Stomach (tissue), 9 donors: ENCODE results near the gene ENAH. TPM values are rescaled to one million over a fixed set of nuclear protein-coding genes. Genes with fewer than 3 reads are reported as not detected.

ENCODE experiments used
- DNase-seq, 2 donors: peaks; one replicate each; pipeline versions ENCODE4 v3.0.0 to v3.0.0-alpha.2; 2013 to 2019
- H3K27ac ChIP-seq, 5 donors: fragments of 200-600 bp in 4 of 5; sonication (generic) in 4 of 5; one replicate each; pipeline ENCODE4 v1.5.1; 2013 to 2019; ENCODE audit warnings: mild to moderate bottlenecking in 1 of 5, moderate library complexity in 1 of 5
- H3K27me3 ChIP-seq, 3 donors: fragments of 200-600 bp; sonication (generic); one replicate each; pipeline ENCODE4 v1.5.1; 2017 to 2019; ENCODE audit warnings: mixed run types in 1 of 3
- H3K36me3 ChIP-seq, 4 donors: fragments of 200-600 bp; sonication (generic); 1 replicate in 3 of 4; 2 replicates in 1 of 4; pipeline ENCODE4 v1.5.1; 2016 to 2019
- H3K4me1 ChIP-seq, 4 donors: fragments of 200-600 bp; sonication (generic); one replicate each; pipeline ENCODE4 v1.5.1; 2016 to 2019
- H3K4me3 ChIP-seq, 4 donors: fragments of 200-600 bp; sonication (generic) in 3 of 4; one replicate each; pipeline ENCODE4 v1.5.1; 2016 to 2019; ENCODE audit warnings: mild to moderate bottlenecking in 1 of 4
- H3K9me3 ChIP-seq, 4 donors: fragments of 200-600 bp; sonication (generic); one replicate each; pipeline ENCODE4 v1.5.1; 2016 to 2019
- CTCF ChIP-seq, 7 experiments: fragments of 450-650 bp in 4 of 7; fragments of 200-600 bp in 3 of 7; sonication (generic) in 3 of 7; IDR thresholded peaks; one replicate each; pipeline ENCODE4 v1.5.1; 2016 to 2019; ENCODE audit warnings: antibody characterized with exemption in 7 of 7, control low read depth in 2 of 7, mild to moderate bottlenecking in 1 of 7
- EP300 ChIP-seq: sonication (generic); formaldehyde crosslinking; IDR thresholded peaks from one replicate; pipeline ENCODE4 v1.6.1; 2017; ENCODE audit warnings: antibody characterized with exemption
- POLR2A ChIP-seq, 4 donors: fragments of 450-650 bp; IDR thresholded peaks; one replicate each; pipeline ENCODE4 v1.6.1; 2016; ENCODE audit warnings: antibody characterized with exemption in 4 of 4, control low read depth in 2 of 4, mild to moderate bottlenecking in 1 of 4, moderate library complexity in 1 of 4
- POLR2AphosphoS5 ChIP-seq, 3 donors: sonication (generic); formaldehyde crosslinking; IDR thresholded peaks; one replicate each; pipeline ENCODE4 v1.6.1; 2016; ENCODE audit warnings: antibody characterized with exemption in 3 of 3
- WGBS, 5 donors: extraction: QIAGEN DNeasy Blood & Tissue Kit in 3 of 5; methylation state at CpG; one replicate each; pipeline versions ENCODE4 v1.1.5 to v1.1.7; 2013 to 2018; 5-methylcytosine and 5-hydroxymethylcytosine counted together
- intact Hi-C: fragments of 100-400 bp; cut with DNase I; formaldehyde crosslinking; loops from one replicate; pipeline ENCODE4 v1.15.1; 2023; ENCODE audit warnings: low total_unique reads
- polyA plus RNA-seq, 3 donors: library from polyadenylated mRNA; stranded (reverse); fragments of 200-250 nt; gene quantifications; one replicate each; pipeline ENCODE4 v1.2.3, GENCODE V29; 2013
- total RNA-seq, 5 donors: library from RNA; depleted of rRNA; stranded (reverse); fragments of >200 nt; gene quantifications; one replicate each; pipeline versions ENCODE4 v1.1.0 to v1.2.3, GENCODE V29; 2014 to 2016
- donor health status: healthy with polysubstance abuse.
- donor health status: Bipolar disorder and iron deficiency.
- donor health status: healthy.

The ENAH gene
- total and polyA plus RNA-seq, 8 donors = 8.5 to 186 (median 110) TPM

GRCh38 chr1:225601902-225602589, 50.9 kb downstream of the ENAH start:
- intact Hi-C loops = no loop called here
- peak overlapping the region in 3 of 5 donors; percentile 0 to 66 (median 54) for H3K27ac ChIP-seq

DNA sequence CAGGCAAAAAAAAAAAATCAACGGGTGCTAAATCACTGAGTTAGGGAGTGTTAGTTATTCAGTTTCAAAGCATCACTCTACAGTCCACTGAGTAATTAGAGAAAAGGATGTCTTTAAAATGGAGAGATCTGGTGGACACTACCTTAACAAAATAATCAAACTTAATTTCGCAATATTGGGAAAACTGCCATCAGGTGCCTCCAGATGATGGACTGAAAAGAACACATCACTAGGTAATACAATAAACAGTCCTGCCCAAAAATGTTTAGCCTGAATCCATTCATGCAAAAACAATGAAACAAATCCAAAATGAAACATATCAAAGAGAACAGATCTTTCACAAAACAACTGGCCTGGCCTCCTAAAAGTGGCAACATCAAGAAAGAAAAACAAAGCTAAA, 54.1 kb downstream of the ENAH start:
- WGBS, 5 donors = 70 to 88% (median 84%) methylated on average over 2 of the region's 2 CpGs
- TF ChIP-seq EP300 (no peak), POLR2AphosphoS5 (IDR thresholded peaks at IDR 0.05) (no peak), CTCF (IDR thresholded peaks at IDR 0.05) (no peak), POLR2A (IDR thresholded peaks at IDR 0.05) (no peak)
- Histone ChIP-seq H3K4me1 (peaks cover 14 to 78% (median 49%) of the 10 kb centered on the region in 4 donors), H3K36me3 (peaks cover 0 to 3% (median 0%) of the 10 kb centered on the region in 4 donors), H3K27ac (peak overlapping the region in 1 of 5 donors; percentile 16), H3K27me3 (no peaks in the 10 kb centered on the region), H3K4me3 (no peak overlapping the region), H3K9me3 (no peaks in the 10 kb centered on the region)
- no peak for DNase-seq
- intact Hi-C loops = no loop called here

More at GRCh38 chr1:225601902-225602589, 50.9 kb downstream of the ENAH start:
- no peak for TF ChIP-seq POLR2AphosphoS5 (IDR thresholded peaks at IDR 0.05)
- no peak for TF ChIP-seq CTCF (IDR thresholded peaks at IDR 0.05)
- no peak for TF ChIP-seq POLR2A (IDR thresholded peaks at IDR 0.05)
- no peak for TF ChIP-seq EP300
- DNase-seq = no peak
- 33 to 42% (median 42%) methylated on average over 3 of the region's 3 CpGs for WGBS, 5 donors
- peaks cover 24 to 84% (median 53%) of the 10 kb centered on the region in 4 donors for H3K4me1 ChIP-seq
- H3K36me3 ChIP-seq = no peaks in the 10 kb centered on the region
- no peaks in the 10 kb centered on the region for H3K27me3 ChIP-seq
- no peak overlapping the region for H3K4me3 ChIP-seq
- no peaks in the 10 kb centered on the region for H3K9me3 ChIP-seq

GRCh38 chr1:225597926-225598575, 54.9 kb downstream of the ENAH start:
- DNase-seq = no peak
- H3K9me3 ChIP-seq = no peaks in the 10 kb centered on the region
- H3K4me3 ChIP-seq = no peak overlapping the region
- H3K27me3 ChIP-seq = no peaks in the 10 kb centered on the region
- H3K4me1 ChIP-seq = peaks cover 10 to 78% (median 45%) of the 10 kb centered on the region in 4 donors
- WGBS, 5 donors = 69 to 99% (median 94%) methylated on average over 2 of the region's 2 CpGs
- H3K27ac ChIP-seq = peak overlapping the region in 1 of 5 donors; percentile 15
- intact Hi-C loops = no loop called here
- H3K36me3 ChIP-seq = peaks cover 0 to 3% (median 0%) of the 10 kb centered on the region in 4 donors
- TF ChIP-seq EP300 (no peak), POLR2A (IDR thresholded peaks at IDR 0.05) (no peak), POLR2AphosphoS5 (IDR thresholded peaks at IDR 0.05) (no peak), CTCF (IDR thresholded peaks at IDR 0.05) (no peak)

GRCh38 chr1:225596736-225597135, 56.2 kb downstream of the ENAH start:
- TF ChIP-seq EP300 = no peak
- TF ChIP-seq CTCF (IDR thresholded peaks at IDR 0.05) = no peak
- no peak for TF ChIP-seq POLR2AphosphoS5 (IDR thresholded peaks at IDR 0.05)
- TF ChIP-seq POLR2A (IDR thresholded peaks at IDR 0.05) = no peak
- Histone ChIP-seq H3K27ac (peak overlapping the region in 1 of 5 donors; percentile 33), H3K36me3 (peaks cover 0 to 3% (median 0%) of the 10 kb centered on the region in 4 donors), H3K9me3 (no peaks in the 10 kb centered on the region), H3K4me3 (no peak overlapping the region), H3K27me3 (no peaks in the 10 kb centered on the region), H3K4me1 (peaks cover 6 to 76% (median 39%) of the 10 kb centered on the region in 4 donors)
- no peak for DNase-seq
- WGBS, 5 donors = 82 to 100% (median 95%) methylated on average over 1 of the region's 1 CpG
- intact Hi-C loops = no loop called here
